Small intestine (tissue), 7 donors: Measurements from ENCODE around the gene RAD9A. TPM values are rescaled to one million over a fixed set of nuclear protein-coding genes. Genes with fewer than 3 reads are reported as not detected.

Experiments
- DNase-seq, 2 donors: peaks; one replicate each; pipeline versions ENCODE4 v3.0.0 to v3.0.0-alpha.2; 2013
- FAIRE-seq: peaks from 2 replicates; lab custom pipeline; 2012; peaks lifted over from hg19 to GRCh38; lab: Jason Lieb, UNC
- H3K27ac ChIP-seq, 3 donors: one replicate each; pipeline ENCODE4 v1.5.1; 2013; ENCODE audit warnings: low read length in 2 of 3, mild to moderate bottlenecking in 2 of 3, control low read depth in 1 of 3, inconsistent platforms in 1 of 3, low read depth in 1 of 3, moderate library complexity in 1 of 3
- H3K27me3 ChIP-seq, 3 donors: one replicate each; pipeline ENCODE4 v1.6.1; 2013; ENCODE audit warnings: low read length in 3 of 3, inconsistent platforms in 1 of 3; ENCODE audit not compliant: control insufficient read depth in 3 of 3, insufficient read depth in 3 of 3
- H3K36me3 ChIP-seq, 3 donors: one replicate each; pipeline ENCODE4 v1.6.1; 2013; ENCODE audit warnings: low read length in 3 of 3, inconsistent platforms in 1 of 3, low read depth in 1 of 3, mild to moderate bottlenecking in 1 of 3, moderate library complexity in 1 of 3; ENCODE audit not compliant: control insufficient read depth in 3 of 3, insufficient read depth in 2 of 3
- H3K4me1 ChIP-seq, 3 donors: one replicate each; pipeline ENCODE4 v1.6.1; 2013; ENCODE audit warnings: low read length in 2 of 3, inconsistent platforms in 1 of 3, low read depth in 1 of 3, mild to moderate bottlenecking in 1 of 3, moderate library complexity in 1 of 3; ENCODE audit not compliant: control insufficient read depth in 3 of 3, insufficient read depth in 2 of 3
- H3K4me3 ChIP-seq, 3 donors: one replicate each; pipeline ENCODE4 v1.5.1; 2013; ENCODE audit warnings: low read length in 3 of 3, control low read depth in 1 of 3, inconsistent platforms in 1 of 3, low read depth in 1 of 3, mild to moderate bottlenecking in 1 of 3, moderate library complexity in 1 of 3
- H3K9me3 ChIP-seq, 2 donors: one replicate each; pipeline ENCODE4 v1.6.1; 2013; ENCODE audit warnings: low read depth in 1 of 2, low read length in 1 of 2; ENCODE audit not compliant: control insufficient read depth in 2 of 2, insufficient read depth in 1 of 2
- WGBS, 3 donors: extraction: QIAGEN DNeasy Blood & Tissue Kit; methylation state at CpG; one replicate each; pipeline ENCODE4 v1.1.7; 2013; 5-methylcytosine and 5-hydroxymethylcytosine counted together
- polyA plus RNA-seq, 4 donors: library from polyadenylated mRNA; stranded (reverse) in 3 of 4; unstranded in 1 of 4; fragments of 200-250 nt in 3 of 4; fragments of 120-200 nt in 1 of 4; gene quantifications; one replicate each; pipeline versions ENCODE4 v1.2.1 to v1.2.3, GENCODE V29; 2013
- donor health status: healthy with polysubstance abuse.
- donor health status: control.
- donor health status: control.
- donor health status: Bipolar disorder and iron deficiency.
- donor health status: healthy.

Gene RAD9A
- polyA plus RNA-seq, 4 donors, result 19.5 to 88.3 (median 40.7) TPM

- Histone ChIP-seq H3K36me3 (peaks cover 8 to 76% (median 13%) of the 10 kb centered on the region in 3 donors), H3K4me3 (no peak overlapping the region), H3K27me3 (no peaks in the 10 kb centered on the region), H3K27ac (no peak overlapping the region), H3K4me1 (peaks cover 4 to 16% (median 4%) of the 10 kb centered on the region in 3 donors), H3K9me3 (no peaks in the 10 kb centered on the region)
- DNase-seq, result no peak
- WGBS, 3 donors, result 92 to 95% (median 92%) methylated on average over 24 of the region's 24 CpGs
- FAIRE-seq, result no peak
Measured at GRCh38 chr11:67431346-67432249, 39.8 kb downstream of the RAD9A start.

- Histone ChIP-seq H3K9me3 (no peaks in the 10 kb centered on the region), H3K27ac (no peak overlapping the region), H3K27me3 (no peaks in the 10 kb centered on the region), H3K4me3 (no peak overlapping the region), H3K36me3 (peaks cover 11 to 85% (median 13%) of the 10 kb centered on the region in 3 donors), H3K4me1 (peaks cover 4 to 11% (median 4%) of the 10 kb centered on the region in 3 donors)
- no peak for FAIRE-seq
- WGBS, 3 donors, result 86 to 92% (median 92%) methylated on average over 21 to 22 of the region's 22 CpGs
- DNase-seq, result no peak
Measured at GRCh38 chr11:67432655-67433349, 41.0 kb downstream of the RAD9A start.

GRCh38 chr11:67433536-67434394, 42.0 kb downstream of the RAD9A start:
- DNase-seq (no peak), FAIRE-seq (no peak)
- no peak overlapping the region for H3K4me3 ChIP-seq
- 79 to 86% (median 82%) methylated on average over 20 to 22 of the region's 22 CpGs for whole genome bisulfite sequencing, 3 donors
- H3K27ac ChIP-seq, result no peak overlapping the region
- no peaks in the 10 kb centered on the region for H3K9me3 ChIP-seq
- no peaks in the 10 kb centered on the region for H3K27me3 ChIP-seq
- H3K4me1 ChIP-seq, result peaks cover 4 to 11% (median 4%) of the 10 kb centered on the region in 3 donors
- peaks cover 11 to 95% (median 13%) of the 10 kb centered on the region in 3 donors for H3K36me3 ChIP-seq

GRCh38 chr11:67434395-67434881, 42.7 kb downstream of the RAD9A start:
- peaks cover under 1 to 5% (median under 1%) of the 10 kb centered on the region in 3 donors for H3K4me1 ChIP-seq
- FAIRE-seq, result no peak
- 64 to 80% (median 78%) methylated on average over 23 of the region's 23 CpGs for WGBS, 3 donors
- H3K27me3 ChIP-seq, result no peaks in the 10 kb centered on the region
- no peaks in the 10 kb centered on the region for H3K9me3 ChIP-seq
- H3K36me3 ChIP-seq, result peaks cover 11 to 97% (median 13%) of the 10 kb centered on the region in 3 donors
- peak overlapping the region in 2 of 3 donors; percentile 6 to 8 for H3K27ac ChIP-seq
- no peak overlapping the region for H3K4me3 ChIP-seq
- DNase-seq, result no peak

GRCh38 chr11:67435031-67435726, 43.4 kb downstream of the RAD9A start:
- Histone ChIP-seq H3K27me3 (no peaks in the 10 kb centered on the region), H3K27ac (no peak overlapping the region), H3K4me3 (peak overlapping the region in 1 of 3 donors; percentile 58)

GRCh38 chr11:67435727-67436458, 44.1 kb downstream of the RAD9A start:
- H3K4me3 ChIP-seq, result peak overlapping the region; percentile 3 to 58 (median 51)
- DNase-seq, result no peak
- H3K9me3 ChIP-seq, result no peaks in the 10 kb centered on the region
- H3K27ac ChIP-seq, result peak overlapping the region in 1 of 3 donors; percentile 32
- FAIRE-seq, result no peak
- no peaks in the 10 kb centered on the region for H3K27me3 ChIP-seq
- H3K4me1 ChIP-seq, result peaks cover 0 to 3% (median 0%) of the 10 kb centered on the region in 3 donors
- H3K36me3 ChIP-seq, result peaks cover 8 to 97% (median 11%) of the 10 kb centered on the region in 3 donors
- WGBS, 3 donors, result 77 to 90% (median 77%) methylated on average over 37 to 38 of the region's 38 CpGs

More at GRCh38 chr11:67435031-67435726, 43.4 kb downstream of the RAD9A start:
- DNase-seq, result no peak
- FAIRE-seq, result no peak
- WGBS, 3 donors, result 71 to 75% (median 75%) methylated on average over 23 to 26 of the region's 26 CpGs
- no peaks in the 10 kb centered on the region for H3K4me1 ChIP-seq
- peaks cover 11 to 97% (median 13%) of the 10 kb centered on the region in 3 donors for H3K36me3 ChIP-seq
- H3K9me3 ChIP-seq, result no peaks in the 10 kb centered on the region
